Measurements from ENCODE around the gene CLDN15. TPM values are rescaled to one million over a fixed set of nuclear protein-coding genes. Genes with fewer than 3 reads are reported as not detected.
"Not testable (repeated sequence)": the region's sequence is repeated elsewhere in the genome, so short reads cannot be mapped to it uniquely, and the experiment has no call there.

Gene CLDN15
- total RNA-seq, 1 donor from 2014 or later = 8.6 TPM

DNA sequence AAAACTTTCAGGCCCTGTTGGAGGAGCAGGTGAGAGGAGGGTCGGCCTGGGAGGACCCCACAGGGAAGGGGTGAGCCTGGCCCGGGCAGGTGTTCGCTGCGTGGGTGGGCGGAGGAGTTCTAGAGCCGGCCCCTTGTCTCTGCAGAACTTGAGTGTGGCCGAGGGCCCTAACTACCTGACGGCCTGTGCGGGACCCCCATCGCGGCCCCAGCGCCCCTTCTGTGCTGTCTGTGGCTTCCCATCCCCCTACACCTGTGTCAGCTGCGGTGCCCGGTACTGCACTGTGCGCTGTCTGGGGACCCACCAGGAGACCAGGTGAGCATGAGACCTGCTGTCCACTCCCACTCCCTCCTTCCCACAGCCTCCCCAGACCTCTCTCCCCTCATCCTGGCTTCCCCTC, 14.1 kb downstream of the CLDN15 start:
- no peak for ATAC-seq

GRCh38 chr7:101222275-101222830, 15.2 kb downstream of the CLDN15 start:
- no peak for DNase-seq (ENCODE audit: low spot score)

More for the DNA sequence above, 14.1 kb downstream of the CLDN15 start:
- no peak for DNase-seq (ENCODE audit: low spot score)

DNA sequence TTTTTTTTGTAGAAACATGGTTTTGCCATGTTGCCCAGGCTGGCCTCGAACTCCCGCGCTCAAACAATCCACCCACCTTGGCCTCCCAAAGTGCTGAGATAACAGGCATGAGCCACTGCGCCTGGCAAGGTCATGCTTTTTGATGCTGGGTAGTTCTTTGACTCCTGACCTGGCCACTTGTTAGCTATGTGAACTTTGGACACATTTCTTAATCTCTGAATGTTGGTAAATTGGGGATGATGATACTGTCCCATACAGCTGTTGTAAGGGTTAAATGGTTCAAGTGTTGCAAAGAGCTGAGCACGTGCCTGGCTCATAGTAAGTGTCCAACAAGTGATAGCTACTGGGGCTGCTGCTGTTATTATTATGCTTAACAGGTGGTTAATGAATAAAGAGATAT, 17.3 kb downstream of the CLDN15 start:
- peak; percentile 86 for DNase-seq (ENCODE audit: low spot score)
- ATAC-seq = peak; percentile 38

More at GRCh38 chr7:101222275-101222830, 15.2 kb downstream of the CLDN15 start:
- ATAC-seq = no peak

DNA sequence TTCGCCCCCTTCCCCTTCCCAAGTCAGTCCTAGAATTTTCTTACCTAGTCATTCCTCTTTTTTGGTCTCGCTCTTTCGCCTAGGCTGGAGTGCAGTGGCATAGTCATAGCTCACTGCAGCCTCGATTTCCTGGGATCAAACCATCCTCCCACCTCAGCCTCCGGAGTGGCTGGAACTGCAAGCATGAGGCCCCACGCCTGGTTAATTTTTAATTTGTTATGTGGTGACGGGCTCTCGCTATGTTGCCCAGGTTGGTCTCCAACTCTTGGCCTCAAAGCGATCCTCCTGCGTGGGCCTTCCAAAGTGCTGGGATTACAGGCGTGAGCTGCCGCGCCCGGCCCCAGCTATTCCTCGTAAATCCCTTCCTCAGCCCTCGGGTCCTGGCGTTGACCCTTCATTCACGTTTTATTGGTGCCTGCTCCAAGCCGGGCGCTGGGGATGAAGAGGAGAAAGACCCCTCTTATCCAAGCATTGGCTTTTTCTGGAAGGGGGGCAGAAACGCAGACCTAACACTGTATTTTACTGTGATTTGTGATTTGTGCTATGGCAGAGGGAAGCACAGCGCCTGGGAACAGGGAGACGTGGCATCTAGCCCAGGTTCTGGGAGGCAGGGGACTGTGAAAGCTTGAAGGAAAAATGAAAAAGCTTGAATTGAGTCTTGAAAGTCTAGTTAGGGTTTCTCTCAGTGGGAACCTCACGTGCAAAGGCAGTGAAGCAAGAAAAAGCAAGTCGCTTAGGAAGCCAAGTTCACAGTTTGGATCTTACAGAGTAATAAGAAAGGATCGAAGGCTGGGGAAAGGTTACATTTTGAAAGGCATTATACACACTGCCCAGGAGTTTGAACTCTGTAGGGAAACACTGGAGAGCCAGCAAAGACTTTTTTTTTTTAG, 19.1 kb downstream of the CLDN15 start:
- ATAC-seq = peak; percentile 42

GRCh38 chr7:101217388-101218235, 20.0 kb downstream of the CLDN15 start, which contains the start of the genes PLOD3 and ZNHIT1:
TSS of gene PLOD3 (minus strand) at chr7:101217581. CDS start at chr7:101217274, 307 bp downstream.
TSS of gene ZNHIT1 (plus strand) at chr7:101218165. CDS start at chr7:101218196, 31 bp downstream.
- ATAC-seq = peak; percentile 85
- DNase-seq (ENCODE audit: low spot score) = peak; percentile 97

More for the DNA sequence above, 19.1 kb downstream of the CLDN15 start:
- no peak for DNase-seq (ENCODE audit: low spot score)

DNA sequence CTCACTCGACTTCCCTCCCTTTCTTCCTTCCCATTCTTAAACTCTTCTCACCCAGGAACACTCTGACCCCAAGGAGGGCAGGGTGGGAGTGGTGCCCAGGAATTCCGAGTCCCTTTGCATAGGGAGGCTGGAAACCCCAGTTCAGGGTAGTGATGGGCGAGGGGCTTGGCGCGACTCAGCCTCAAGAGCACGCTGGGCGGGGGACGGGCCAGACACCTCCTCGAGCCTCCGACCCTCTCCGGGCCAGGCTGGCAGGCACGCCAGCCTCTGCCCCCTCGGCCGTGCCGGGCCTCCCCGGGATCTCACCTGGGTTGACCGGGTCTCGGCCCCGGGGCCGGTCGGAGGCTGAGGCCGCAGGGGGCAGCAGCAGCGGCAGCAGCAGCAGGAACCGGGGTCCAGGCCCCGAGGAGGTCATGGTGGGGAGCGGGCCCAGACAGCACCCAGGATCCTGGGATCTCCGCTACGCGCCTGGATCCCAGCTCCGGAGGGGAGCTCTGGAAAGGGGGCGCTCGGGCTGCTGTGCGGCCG, 20.7 kb downstream of the CLDN15 start:
- ATAC-seq (peak; percentile 0), DNase-seq (ENCODE audit: low spot score) (no peak)

GRCh38 chr7:101216001-101216859, 21.4 kb downstream of the CLDN15 start:
- DNase-seq (ENCODE audit: low spot score) (no peak), ATAC-seq (no peak)

GRCh38 chr7:101212014-101212413, 25.6 kb downstream of the CLDN15 start:
- ATAC-seq (no peak), DNase-seq (ENCODE audit: low spot score) (no peak)

- DNase-seq (ENCODE audit: low spot score) (no peak), ATAC-seq (no peak)
These were observed 26.1 kb downstream of the CLDN15 start for GRCh38 chr7:101211501-101211900.

GRCh38 chr7:101210143-101210542, 27.5 kb downstream of the CLDN15 start:
- DNase-seq (ENCODE audit: low spot score) (no peak), ATAC-seq (no peak)

DNA sequence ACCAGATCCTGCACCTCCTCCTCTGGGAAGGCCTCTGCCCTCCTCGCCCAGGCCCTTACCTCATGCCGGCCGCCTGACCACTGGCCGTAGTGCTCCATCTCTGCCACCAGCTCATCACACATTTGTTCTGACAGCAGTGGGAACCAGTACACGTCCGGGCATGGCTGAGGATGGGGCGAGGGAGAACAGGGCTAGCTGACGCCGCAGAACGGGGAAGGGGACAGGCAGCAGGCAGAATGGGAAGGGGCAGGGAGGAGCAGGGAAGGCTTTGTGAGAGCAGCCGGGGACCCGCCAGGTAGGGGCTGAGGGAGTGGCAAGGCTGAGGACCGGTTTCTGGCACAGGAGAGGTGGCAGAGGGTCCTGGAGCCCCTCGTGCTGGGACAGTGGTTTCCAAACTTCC, 28.8 kb downstream of the CLDN15 start:
- DNase-seq (ENCODE audit: low spot score) = no peak

GRCh38 chr7:101207459-101207858, 30.1 kb downstream of the CLDN15 start:
- DNase-seq (ENCODE audit: low spot score) (no peak), ATAC-seq (no peak)

More for the DNA sequence above, 28.8 kb downstream of the CLDN15 start:
- ATAC-seq = no peak

GRCh38 chr7:101206665-101207042, 30.9 kb downstream of the CLDN15 start:
- DNase-seq (ENCODE audit: low spot score) (no peak), ATAC-seq (no peak)

GRCh38 chr7:101205901-101206664, 31.5 kb downstream of the CLDN15 start:
- no peak for DNase-seq (ENCODE audit: low spot score)
- no peak for ATAC-seq

GRCh38 chr7:101203740-101204738, 33.6 kb downstream of the CLDN15 start:
- not testable (repeated sequence) for DNase-seq (ENCODE audit: low spot score); ATAC-seq

- no peak for ATAC-seq
- DNase-seq (ENCODE audit: low spot score) = no peak
These were observed 35.0 kb downstream of the CLDN15 start for GRCh38 chr7:101202603-101202918.

DNA sequence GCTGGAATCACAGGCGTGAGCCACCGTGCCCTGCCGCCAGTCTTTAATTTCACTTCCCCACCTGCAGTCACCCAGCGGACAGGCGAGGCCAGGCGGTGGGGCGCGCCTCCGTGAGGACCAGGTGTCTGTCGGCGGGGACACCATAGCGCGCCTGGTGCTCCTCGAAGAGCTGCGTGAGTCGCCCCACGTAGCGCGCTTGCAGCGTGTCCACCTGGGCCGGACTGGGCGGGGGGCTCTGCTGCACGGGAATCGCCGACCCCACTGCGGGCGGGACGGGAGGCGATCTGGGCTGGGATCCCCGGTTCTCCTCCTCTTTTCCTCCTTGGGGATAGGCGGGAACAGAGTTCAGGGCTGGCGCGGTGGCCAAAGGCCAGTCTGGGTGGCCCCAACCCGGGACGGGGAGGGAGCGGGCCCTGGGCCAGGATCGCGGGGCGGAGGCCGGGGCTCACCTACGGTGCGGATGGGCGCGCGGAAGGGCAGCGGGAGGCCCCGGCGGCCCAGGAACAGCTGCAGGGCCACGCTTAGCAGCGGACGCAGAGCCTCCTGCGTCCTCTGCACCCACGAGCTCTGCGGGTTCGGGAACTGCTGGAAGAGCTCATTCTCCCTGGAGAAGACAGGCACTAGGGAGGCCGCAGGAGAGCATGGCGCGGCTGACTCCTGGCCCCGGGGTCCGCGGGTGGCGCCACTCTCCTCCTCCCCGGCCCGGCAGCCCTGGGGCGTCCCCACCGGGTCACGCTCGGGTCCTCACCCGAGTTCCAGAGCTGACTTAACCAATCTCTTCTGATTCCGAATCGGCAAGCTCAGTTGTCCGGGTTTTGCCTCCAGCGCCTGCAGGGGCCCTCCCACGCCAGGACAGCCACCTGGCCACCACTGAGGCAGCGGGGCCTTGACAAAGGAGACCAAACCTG, 35.7 kb downstream of the CLDN15 start:
- ATAC-seq = peak; percentile 82

More for the DNA sequence above, 35.7 kb downstream of the CLDN15 start:
- DNase-seq (ENCODE audit: low spot score) = peak; percentile 82

All from left lobe of liver (tissue), 2 donors.